SK-N-SH treated with all-trans-retinoic acid at 6 μM for 48 hours (cell line): ENCODE results near the gene RFX7.

ENCODE experiments used
- ATAC-seq: fragments of 200-7000 bp; cut with Tn5 transposase; 3 replicates; pipeline ENCODE4 v1.9.1; 2020; ENCODE audit warnings: mild to moderate bottlenecking, moderate library complexity
- ARNTL ChIP-seq: fragments of 450-650 bp; formaldehyde crosslinking; IDR thresholded peaks from 2 replicates; pipeline ENCODE4 v1.5.0; 2020; ENCODE audit warnings: low read depth, mild to moderate bottlenecking, moderate library complexity, borderline replicate concordance
- CSDC2 ChIP-seq: fragments of 250-450 bp; sonication (Bioruptor Pico); IDR thresholded peaks from 2 replicates; pipeline ENCODE4 v1.5.0; 2020; ENCODE audit warnings: mild to moderate bottlenecking, moderate library complexity
- ESRRG ChIP-seq: fragments of 250-450 bp; sonication (Bioruptor Pico); IDR thresholded peaks from 2 replicates; pipeline ENCODE4 v1.6.1; 2021; ENCODE audit warnings: mild to moderate bottlenecking
- GLIS3 ChIP-seq: fragments of 250-450 bp; sonication (Bioruptor Pico); IDR thresholded peaks from 2 replicates; pipeline ENCODE4 v1.5.0; 2020; ENCODE audit warnings: mild to moderate bottlenecking, moderate library complexity
- ISL1 ChIP-seq: fragments of 250-450 bp; sonication (Bioruptor Pico); IDR thresholded peaks from 2 replicates; pipeline ENCODE4 v2.1.2; 2022; ENCODE audit warnings: mild to moderate bottlenecking, moderate library complexity
- OSR1 ChIP-seq: fragments of 250-450 bp; sonication (Bioruptor Pico); IDR thresholded peaks from 2 replicates; pipeline ENCODE4 v1.8.0; 2022; ENCODE audit warnings: moderate library complexity, mild to moderate bottlenecking, inconsistent platforms
- PPARA ChIP-seq: fragments of 250-450 bp; sonication (Bioruptor Pico); IDR thresholded peaks from 2 replicates; pipeline ENCODE4 v1.5.0; 2020; ENCODE audit warnings: mild to moderate bottlenecking, borderline replicate concordance
- RARB ChIP-seq: fragments of 250-450 bp; sonication (Bioruptor Pico); IDR thresholded peaks from 2 replicates; pipeline ENCODE4 v1.8.0; 2021; ENCODE audit warnings: mild to moderate bottlenecking, moderate library complexity
- SNAI2 ChIP-seq: fragments of 250-450 bp; sonication (Bioruptor Pico); IDR thresholded peaks from 2 replicates; pipeline ENCODE4 v1.5.0; 2020; ENCODE audit warnings: mild to moderate bottlenecking, moderate library complexity
- TCF4 ChIP-seq: fragments of 250-450 bp; sonication (Bioruptor Pico); IDR thresholded peaks from 2 replicates; pipeline ENCODE4 v1.8.0; 2021; ENCODE audit warnings: mild to moderate bottlenecking, moderate library complexity, borderline replicate concordance
- TOX ChIP-seq: fragments of 250-450 bp; sonication (Bioruptor Pico); IDR thresholded peaks from 2 replicates; pipeline ENCODE4 v1.8.0; 2021; ENCODE audit warnings: mild to moderate bottlenecking, moderate library complexity, borderline replicate concordance
- ZC3H10 ChIP-seq: fragments of 250-450 bp; sonication (Bioruptor Pico); IDR thresholded peaks from 2 replicates; pipeline ENCODE4 v1.5.1; 2021; ENCODE audit warnings: mild to moderate bottlenecking, moderate library complexity
- ZFP3 ChIP-seq: fragments of 250-450 bp; sonication (Bioruptor Pico); IDR thresholded peaks from 2 replicates; pipeline ENCODE4 v1.5.0; 2020; ENCODE audit warnings: mild to moderate bottlenecking, moderate library complexity
- ZFP30 ChIP-seq: fragments of 450-650 bp; formaldehyde crosslinking; IDR thresholded peaks from 2 replicates; pipeline ENCODE4 v1.5.0; 2022; ENCODE audit warnings: mild to moderate bottlenecking, moderate library complexity
- ZNF565 ChIP-seq: fragments of 450-650 bp; formaldehyde crosslinking; conservative IDR thresholded peaks from 2 replicates; pipeline ENCODE4 v1.5.0; 2020; ENCODE audit warnings: low read depth, mild to moderate bottlenecking, moderate library complexity
- ZNF70 ChIP-seq: fragments of 450-650 bp; formaldehyde crosslinking; IDR thresholded peaks from 2 replicates; pipeline ENCODE4 v1.5.0; 2020; ENCODE audit warnings: mild to moderate bottlenecking, moderate library complexity
- ZNF8 ChIP-seq: fragments of 450-650 bp; formaldehyde crosslinking; IDR thresholded peaks from 2 replicates; pipeline ENCODE4 v1.5.0; 2020; ENCODE audit warnings: mild to moderate bottlenecking, moderate library complexity
- TF ChIP-seq, protein P1 (sequence below): fragments of 250-450 bp; sonication (Bioruptor Pico); IDR thresholded peaks from 2 replicates; pipeline ENCODE4 v1.8.0; 2021; ENCODE audit warnings: low read depth, mild to moderate bottlenecking, moderate library complexity, borderline replicate concordance
- TF ChIP-seq, protein P2 (sequence below): fragments of 250-450 bp; sonication (Bioruptor Pico); IDR thresholded peaks from 2 replicates; pipeline ENCODE4 v1.5.0; 2020; ENCODE audit warnings: mild to moderate bottlenecking, moderate library complexity
- TF ChIP-seq, protein P3 (sequence below): fragments of 250-450 bp; sonication (Bioruptor Pico); IDR thresholded peaks from 2 replicates; pipeline ENCODE4 v1.5.1; 2021; ENCODE audit warnings: mild to moderate bottlenecking, moderate library complexity
- TF ChIP-seq, protein P4 (sequence below): fragments of 250-450 bp; sonication (Bioruptor Pico); IDR thresholded peaks from 2 replicates; pipeline ENCODE4 v1.5.1; 2020; ENCODE audit warnings: low read depth, mild to moderate bottlenecking, moderate library complexity

The RFX7 gene

DNA sequence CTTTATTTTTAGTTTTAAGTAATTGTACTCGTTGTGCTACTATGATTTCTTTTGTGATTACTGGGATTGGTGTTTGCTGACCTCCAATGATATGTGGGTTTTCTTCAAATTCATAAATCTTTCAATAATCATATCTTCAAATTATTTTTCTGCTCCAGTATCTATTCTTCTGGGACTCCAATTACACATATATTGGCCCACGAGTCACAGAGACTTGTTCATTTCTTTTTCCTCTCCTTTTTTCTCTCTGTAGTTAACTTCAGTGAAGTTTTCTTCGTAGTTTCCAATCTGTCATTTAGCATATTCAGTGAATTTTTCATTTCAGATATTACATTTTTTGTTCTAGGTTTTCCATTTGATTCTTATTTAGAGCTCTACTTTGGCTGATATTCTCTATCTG, 21.4 kb downstream of the RFX7 start:
- TF ChIP-seq ZC3H10 (no peak), ZFP3 (no peak), ZNF70 (CRISPR knock-in tag) (no peak), ISL1 (CRISPR knock-in tag) (no peak)
- ATAC-seq: no peak

DNA sequence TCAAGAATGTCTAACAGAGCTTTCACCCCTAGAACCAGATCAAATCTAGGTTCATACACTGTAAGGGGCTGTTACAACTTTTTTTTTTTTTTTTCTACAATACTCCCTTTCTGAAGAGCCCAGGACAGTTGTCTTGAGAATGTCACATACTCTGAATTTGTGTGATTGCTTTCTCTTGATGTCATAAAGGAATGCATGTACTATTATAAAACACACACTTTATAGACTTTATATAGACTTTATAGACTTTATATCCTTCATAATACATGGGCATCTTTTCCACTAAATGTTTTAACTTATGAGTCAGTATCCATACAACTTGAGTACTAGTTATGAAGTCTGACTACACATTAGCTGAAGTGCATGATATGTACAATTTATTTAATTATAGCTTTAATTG, 26.3 kb downstream of the RFX7 start:
- no peak for TF ChIP-seq SNAI2
- no peak for TF ChIP-seq ZC3H10
- TF ChIP-seq ISL1 (CRISPR knock-in tag): no peak
- TF ChIP-seq, protein P1, sequence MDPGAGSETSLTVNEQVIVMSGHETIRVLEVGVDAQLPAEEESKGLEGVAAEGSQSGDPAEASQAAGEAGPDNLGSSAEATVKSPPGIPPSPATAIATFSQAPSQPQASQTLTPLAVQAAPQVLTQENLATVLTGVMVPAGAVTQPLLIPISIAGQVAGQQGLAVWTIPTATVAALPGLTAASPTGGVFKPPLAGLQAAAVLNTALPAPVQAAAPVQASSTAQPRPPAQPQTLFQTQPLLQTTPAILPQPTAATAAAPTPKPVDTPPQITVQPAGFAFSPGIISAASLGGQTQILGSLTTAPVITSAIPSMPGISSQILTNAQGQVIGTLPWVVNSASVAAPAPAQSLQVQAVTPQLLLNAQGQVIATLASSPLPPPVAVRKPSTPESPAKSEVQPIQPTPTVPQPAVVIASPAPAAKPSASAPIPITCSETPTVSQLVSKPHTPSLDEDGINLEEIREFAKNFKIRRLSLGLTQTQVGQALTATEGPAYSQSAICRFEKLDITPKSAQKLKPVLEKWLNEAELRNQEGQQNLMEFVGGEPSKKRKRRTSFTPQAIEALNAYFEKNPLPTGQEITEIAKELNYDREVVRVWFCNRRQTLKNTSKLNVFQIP (CRISPR knock-in tag): no peak
- TF ChIP-seq, protein P2, sequence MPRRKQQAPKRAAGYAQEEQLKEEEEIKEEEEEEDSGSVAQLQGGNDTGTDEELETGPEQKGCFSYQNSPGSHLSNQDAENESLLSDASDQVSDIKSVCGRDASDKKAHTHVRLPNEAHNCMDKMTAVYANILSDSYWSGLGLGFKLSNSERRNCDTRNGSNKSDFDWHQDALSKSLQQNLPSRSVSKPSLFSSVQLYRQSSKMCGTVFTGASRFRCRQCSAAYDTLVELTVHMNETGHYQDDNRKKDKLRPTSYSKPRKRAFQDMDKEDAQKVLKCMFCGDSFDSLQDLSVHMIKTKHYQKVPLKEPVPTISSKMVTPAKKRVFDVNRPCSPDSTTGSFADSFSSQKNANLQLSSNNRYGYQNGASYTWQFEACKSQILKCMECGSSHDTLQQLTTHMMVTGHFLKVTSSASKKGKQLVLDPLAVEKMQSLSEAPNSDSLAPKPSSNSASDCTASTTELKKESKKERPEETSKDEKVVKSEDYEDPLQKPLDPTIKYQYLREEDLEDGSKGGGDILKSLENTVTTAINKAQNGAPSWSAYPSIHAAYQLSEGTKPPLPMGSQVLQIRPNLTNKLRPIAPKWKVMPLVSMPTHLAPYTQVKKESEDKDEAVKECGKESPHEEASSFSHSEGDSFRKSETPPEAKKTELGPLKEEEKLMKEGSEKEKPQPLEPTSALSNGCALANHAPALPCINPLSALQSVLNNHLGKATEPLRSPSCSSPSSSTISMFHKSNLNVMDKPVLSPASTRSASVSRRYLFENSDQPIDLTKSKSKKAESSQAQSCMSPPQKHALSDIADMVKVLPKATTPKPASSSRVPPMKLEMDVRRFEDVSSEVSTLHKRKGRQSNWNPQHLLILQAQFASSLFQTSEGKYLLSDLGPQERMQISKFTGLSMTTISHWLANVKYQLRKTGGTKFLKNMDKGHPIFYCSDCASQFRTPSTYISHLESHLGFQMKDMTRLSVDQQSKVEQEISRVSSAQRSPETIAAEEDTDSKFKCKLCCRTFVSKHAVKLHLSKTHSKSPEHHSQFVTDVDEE (CRISPR knock-in tag): no peak
- no peak for TF ChIP-seq ZNF70 (CRISPR knock-in tag)
- TF ChIP-seq ZNF8 (CRISPR knock-in tag): no peak
- TF ChIP-seq RARB (CRISPR knock-in tag): no peak
- TF ChIP-seq, protein P3, sequence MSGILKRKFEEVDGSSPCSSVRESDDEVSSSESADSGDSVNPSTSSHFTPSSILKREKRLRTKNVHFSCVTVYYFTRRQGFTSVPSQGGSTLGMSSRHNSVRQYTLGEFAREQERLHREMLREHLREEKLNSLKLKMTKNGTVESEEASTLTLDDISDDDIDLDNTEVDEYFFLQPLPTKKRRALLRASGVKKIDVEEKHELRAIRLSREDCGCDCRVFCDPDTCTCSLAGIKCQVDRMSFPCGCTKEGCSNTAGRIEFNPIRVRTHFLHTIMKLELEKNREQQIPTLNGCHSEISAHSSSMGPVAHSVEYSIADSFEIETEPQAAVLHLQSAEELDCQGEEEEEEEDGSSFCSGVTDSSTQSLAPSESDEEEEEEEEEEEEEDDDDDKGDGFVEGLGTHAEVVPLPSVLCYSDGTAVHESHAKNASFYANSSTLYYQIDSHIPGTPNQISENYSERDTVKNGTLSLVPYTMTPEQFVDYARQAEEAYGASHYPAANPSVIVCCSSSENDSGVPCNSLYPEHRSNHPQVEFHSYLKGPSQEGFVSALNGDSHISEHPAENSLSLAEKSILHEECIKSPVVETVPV (CRISPR knock-in tag): no peak
- TF ChIP-seq ZFP30 (CRISPR knock-in tag): no peak
- TF ChIP-seq PPARA (CRISPR knock-in tag): no peak
- no peak for ATAC-seq

DNA sequence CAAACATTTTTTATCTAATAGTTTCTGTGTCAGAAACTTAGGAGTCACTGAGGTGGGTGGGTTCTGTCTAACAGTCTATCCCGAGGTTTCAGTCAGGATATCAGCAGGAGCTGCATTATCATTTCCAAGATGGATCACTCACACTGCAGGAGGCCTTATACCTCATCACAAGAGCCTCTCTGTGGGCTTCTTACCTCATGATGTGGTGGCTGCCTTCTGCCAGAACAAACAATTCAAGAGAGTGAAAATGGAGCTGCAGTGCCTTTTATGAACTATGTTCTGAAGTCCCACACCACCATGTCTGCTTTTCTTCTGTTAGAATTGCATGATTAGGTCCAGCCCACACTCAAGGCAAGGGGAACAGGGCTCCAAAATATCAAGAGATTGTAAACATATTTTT, 27.9 kb downstream of the RFX7 start:
- no peak for TF ChIP-seq PPARA (CRISPR knock-in tag)
- no peak for TF ChIP-seq GLIS3
- no peak for TF ChIP-seq OSR1 (CRISPR knock-in tag)
- no peak for TF ChIP-seq ZC3H10
- TF ChIP-seq ZNF8 (CRISPR knock-in tag): no peak
- TF ChIP-seq ARNTL (CRISPR knock-in tag): no peak
- no peak for TF ChIP-seq TCF4
- TF ChIP-seq ZNF565 (CRISPR knock-in tag): no peak
- TF ChIP-seq, protein P4, sequence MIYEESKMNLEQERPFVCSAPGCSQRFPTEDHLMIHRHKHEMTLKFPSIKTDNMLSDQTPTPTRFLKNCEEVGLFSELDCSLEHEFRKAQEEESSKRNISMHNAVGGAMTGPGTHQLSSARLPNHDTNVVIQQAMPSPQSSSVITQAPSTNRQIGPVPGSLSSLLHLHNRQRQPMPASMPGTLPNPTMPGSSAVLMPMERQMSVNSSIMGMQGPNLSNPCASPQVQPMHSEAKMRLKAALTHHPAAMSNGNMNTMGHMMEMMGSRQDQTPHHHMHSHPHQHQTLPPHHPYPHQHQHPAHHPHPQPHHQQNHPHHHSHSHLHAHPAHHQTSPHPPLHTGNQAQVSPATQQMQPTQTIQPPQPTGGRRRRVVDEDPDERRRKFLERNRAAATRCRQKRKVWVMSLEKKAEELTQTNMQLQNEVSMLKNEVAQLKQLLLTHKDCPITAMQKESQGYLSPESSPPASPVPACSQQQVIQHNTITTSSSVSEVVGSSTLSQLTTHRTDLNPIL (CRISPR knock-in tag): no peak
- TF ChIP-seq, protein P3 (CRISPR knock-in tag): no peak
- ATAC-seq: no peak

DNA sequence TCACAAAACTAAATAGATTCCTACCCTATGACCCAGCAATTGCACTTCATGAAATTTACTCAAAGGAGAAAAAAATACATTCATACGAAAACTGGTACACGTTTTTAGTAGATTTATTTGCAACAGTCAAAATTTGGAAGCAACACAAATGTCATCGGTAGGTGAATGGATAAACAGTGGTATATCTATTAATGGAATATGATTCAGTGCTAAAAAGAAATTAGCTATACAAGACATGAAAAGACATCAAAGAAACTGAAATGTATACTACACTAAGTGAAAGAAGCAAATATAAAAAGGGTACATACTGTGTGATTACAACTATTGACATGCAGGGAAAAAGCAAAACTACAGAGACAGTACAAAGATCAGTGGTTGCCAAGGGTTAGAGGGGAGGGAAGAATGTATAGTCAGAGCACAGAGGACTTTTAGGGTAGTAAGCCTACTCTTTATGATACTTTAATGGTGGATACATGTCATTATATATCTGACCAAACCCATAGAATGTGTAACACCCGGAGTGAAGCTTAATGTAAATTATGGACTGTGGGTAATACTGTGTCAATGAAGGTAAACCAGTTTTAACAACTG, 31.6 kb downstream of the RFX7 start:
- TF ChIP-seq RARB (CRISPR knock-in tag) (no peak), ZNF8 (CRISPR knock-in tag) (peak; percentile 65; the same call in 1 of the 2 replicates)
- no peak for ATAC-seq

DNA sequence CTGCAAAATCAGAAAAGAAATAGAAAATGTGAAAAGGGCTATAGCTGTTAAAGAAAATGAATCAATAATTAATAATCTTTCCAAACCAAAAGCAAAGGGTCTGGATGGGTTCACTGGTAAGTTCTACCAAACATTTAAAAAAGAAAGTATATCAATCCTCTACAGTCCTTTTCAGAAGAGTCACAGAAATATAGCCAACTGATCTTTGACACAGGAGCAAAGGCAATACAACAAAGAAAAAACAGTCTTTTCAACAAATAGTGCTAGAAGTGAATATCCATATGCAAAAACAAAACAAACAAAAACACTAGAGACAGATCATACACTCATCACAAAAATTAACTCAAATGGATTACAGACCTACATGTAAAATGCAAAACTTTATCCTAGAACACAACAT, 32.6 kb downstream of the RFX7 start:
- ATAC-seq: no peak
- no peak for TF ChIP-seq ZC3H10
- no peak for TF ChIP-seq ZNF565 (CRISPR knock-in tag)
- TF ChIP-seq CSDC2 (CRISPR knock-in tag): no peak
- TF ChIP-seq ESRRG (CRISPR knock-in tag): no peak
- TF ChIP-seq TCF4: no peak
- TF ChIP-seq TOX (CRISPR knock-in tag): no peak
- TF ChIP-seq, protein P2 (CRISPR knock-in tag): no peak
- TF ChIP-seq SNAI2: no peak
